ENCODE results near the gene SLCO3A1. TPM values are rescaled to one million over a fixed set of nuclear protein-coding genes. Genes with fewer than 3 reads are reported as not detected.

Gene SLCO3A1
- total RNA-seq, 1 experiment from 2014 or later: 1.4 TPM

DNA sequence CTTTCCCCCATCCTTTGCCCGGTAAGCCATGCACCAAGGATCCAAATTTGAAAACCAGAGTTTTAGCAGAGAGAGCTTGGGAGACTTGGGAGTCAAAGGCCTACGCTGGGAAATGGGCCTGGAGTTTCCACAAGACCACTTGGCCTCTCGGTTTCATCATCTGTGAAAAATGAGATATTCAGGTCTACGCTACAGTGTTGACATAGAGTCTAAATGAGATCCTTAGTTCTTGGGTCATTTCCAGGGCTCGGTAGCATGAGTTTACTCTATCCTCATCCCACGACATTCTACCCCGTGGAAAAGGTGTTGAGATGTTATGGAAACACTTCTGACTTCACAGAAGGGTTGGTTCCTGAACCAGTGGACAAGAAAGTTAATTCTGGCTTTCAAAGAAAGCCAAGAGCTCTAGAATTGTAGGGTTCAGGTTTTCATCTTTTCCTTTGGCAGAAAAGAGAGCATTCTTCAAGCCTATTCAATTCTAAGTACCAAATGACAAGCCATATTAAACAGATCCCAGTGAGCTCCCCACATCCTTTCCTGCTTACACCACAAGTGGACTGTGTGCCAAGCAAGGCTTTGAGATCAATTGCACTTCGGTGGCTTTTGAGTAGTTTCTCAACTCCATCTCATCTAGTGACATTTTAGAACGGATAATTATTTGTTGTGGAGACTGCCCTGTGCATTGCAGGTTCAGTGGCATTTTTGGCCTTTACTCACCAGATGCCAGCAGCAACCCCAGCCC, 219.7 kb downstream of the SLCO3A1 start:
- H3K4me3 ChIP-seq (ENCODE audit: insufficient read depth, low read depth, low read length): no peak overlapping the region
- no peaks in the 10 kb centered on the region for H3K36me3 ChIP-seq (replicated peaks; ENCODE audit: control insufficient read depth, insufficient read depth, low read length)
- H3K27me3 ChIP-seq (ENCODE audit: control insufficient read depth, insufficient read depth, low read length): no peaks in the 10 kb centered on the region
- no peak for DNase-seq

DNA sequence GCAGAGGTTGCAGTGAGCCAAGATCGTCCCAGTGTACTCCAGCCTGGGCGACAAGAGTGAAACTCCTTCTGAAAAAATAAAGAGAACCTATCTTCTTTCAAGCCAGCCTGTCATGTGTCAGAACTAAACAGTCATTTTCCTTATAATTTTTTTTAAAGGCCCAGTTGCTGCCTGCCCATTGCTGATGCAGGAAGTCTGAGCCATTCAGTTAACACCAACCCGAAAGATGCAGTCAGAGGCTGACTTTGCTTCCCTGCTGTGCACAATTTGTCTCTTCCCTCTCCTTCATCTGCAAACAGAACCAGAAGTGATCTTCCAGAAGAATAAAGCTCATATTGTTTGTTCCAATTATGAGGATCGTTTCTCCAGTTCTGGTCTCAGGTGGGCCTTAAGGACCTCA, 220.6 kb downstream of the SLCO3A1 start:
- Histone ChIP-seq H3K4me3 (ENCODE audit: insufficient read depth, low read depth, low read length) (no peak overlapping the region), H3K36me3 (replicated peaks; ENCODE audit: control insufficient read depth, insufficient read depth, low read length) (no peaks in the 10 kb centered on the region), H3K27me3 (ENCODE audit: control insufficient read depth, insufficient read depth, low read length) (no peaks in the 10 kb centered on the region)
- DNase-seq: no peak

DNA sequence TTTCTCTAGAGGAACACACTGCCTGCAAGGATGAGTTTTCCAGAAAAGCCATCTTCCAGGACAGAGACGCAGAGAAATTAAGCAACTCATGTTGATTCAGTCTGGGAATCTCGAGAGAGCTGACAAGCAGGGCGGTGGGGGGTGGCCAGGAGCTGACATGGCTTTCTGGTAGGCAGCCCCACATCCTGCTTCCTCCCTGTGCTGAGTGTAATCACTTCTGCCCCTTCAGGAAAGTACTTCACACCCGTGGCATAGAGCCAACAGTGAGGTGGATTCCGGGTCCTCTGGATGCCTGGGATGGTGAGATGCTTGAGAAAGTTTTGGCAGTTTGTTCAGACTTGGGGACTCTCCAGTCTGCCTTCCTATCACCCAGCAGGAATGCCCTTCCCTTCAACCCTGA, 221.1 kb downstream of the SLCO3A1 start:
- no peak for DNase-seq
- Histone ChIP-seq H3K27me3 (ENCODE audit: control insufficient read depth, insufficient read depth, low read length) (no peaks in the 10 kb centered on the region), H3K4me3 (ENCODE audit: insufficient read depth, low read depth, low read length) (no peak overlapping the region), H3K36me3 (replicated peaks; ENCODE audit: control insufficient read depth, insufficient read depth, low read length) (no peaks in the 10 kb centered on the region)

DNA sequence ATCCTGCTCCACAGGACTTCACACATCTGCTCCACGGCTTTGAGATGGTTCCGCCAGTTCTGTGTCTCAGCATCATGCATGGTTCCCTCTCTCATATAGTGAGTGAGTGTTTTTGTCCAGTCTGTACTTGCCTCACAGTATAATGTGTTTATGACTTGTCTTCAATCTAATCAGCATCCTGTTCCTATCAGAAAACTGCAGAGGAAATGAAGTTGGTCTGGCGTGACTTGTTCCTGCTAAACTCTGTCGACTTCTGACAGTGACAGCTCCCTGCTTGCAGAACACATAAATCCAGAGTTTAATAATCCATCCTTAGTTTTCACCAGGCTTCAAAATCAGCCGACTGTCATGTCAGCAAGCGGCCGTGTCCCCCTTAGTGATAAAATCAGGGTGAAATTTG, 222.3 kb downstream of the SLCO3A1 start:
- no peak for DNase-seq
- no peaks in the 10 kb centered on the region for H3K27me3 ChIP-seq (ENCODE audit: control insufficient read depth, insufficient read depth, low read length)
- H3K4me3 ChIP-seq (ENCODE audit: insufficient read depth, low read depth, low read length): no peak overlapping the region
- H3K36me3 ChIP-seq (replicated peaks; ENCODE audit: control insufficient read depth, insufficient read depth, low read length): no peaks in the 10 kb centered on the region

DNA sequence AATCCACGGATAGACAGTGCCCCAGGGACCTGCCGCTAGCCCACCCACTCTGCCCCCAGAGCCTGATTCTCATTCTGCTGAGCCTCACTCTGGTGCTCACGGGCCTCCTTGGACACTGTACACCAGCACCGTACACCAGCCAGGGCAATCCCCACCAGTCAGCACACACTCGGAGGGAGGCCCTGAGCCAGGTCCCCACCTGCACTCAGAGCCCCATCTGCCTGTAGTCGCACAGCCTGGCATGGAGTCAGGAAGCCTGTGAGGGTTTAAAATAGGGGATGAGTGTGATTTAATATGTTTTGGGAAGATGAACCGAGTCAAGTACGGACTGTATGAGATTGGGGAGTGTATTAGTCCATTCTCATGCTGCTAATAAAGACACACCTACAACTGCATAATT, 223.0 kb downstream of the SLCO3A1 start:
- Histone ChIP-seq H3K4me3 (ENCODE audit: insufficient read depth, low read depth, low read length) (no peak overlapping the region), H3K27me3 (ENCODE audit: control insufficient read depth, insufficient read depth, low read length) (no peaks in the 10 kb centered on the region), H3K36me3 (replicated peaks; ENCODE audit: control insufficient read depth, insufficient read depth, low read length) (no peaks in the 10 kb centered on the region)
- no peak for DNase-seq

DNA sequence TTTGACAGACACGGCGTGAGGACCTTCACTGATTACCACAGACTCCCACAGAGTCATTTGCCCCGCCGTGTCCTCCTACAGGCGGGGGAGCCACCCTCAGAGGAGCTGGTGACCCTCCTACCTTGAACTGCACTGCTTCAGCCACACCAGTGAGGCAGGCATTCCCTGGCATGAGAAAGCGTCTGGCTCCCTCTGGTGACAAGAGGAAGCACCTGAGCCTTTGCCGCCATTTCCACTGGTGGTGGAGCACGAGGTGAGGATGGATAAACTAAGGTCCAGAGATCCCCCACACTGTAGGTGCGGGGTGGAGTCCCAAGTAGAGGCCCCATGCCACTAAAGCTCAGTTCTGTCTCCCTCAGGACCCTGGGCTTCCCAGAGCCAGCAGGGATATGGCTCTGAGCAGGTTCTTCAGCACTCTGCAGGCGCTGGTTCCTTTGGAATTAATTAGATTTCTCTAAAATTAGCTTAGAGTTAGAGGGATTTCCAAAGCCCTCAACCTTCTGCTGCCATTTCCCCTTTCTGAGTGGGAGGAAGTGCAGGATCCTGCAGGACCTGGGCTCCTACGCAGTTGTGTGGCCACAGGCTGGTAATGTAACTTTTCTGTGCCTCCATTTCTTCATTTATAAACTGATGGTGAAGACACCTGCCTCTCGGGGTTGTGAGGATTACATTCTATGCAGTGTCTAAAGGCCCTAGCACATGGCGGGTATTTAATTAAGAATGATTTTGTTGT, 224.0 kb downstream of the SLCO3A1 start:
- DNase-seq: peak; percentile 86
- H3K27me3 ChIP-seq (ENCODE audit: control insufficient read depth, insufficient read depth, low read length): no peaks in the 10 kb centered on the region
- H3K4me3 ChIP-seq (ENCODE audit: insufficient read depth, low read depth, low read length): no peak overlapping the region
- no peaks in the 10 kb centered on the region for H3K36me3 ChIP-seq (replicated peaks; ENCODE audit: control insufficient read depth, insufficient read depth, low read length)

DNA sequence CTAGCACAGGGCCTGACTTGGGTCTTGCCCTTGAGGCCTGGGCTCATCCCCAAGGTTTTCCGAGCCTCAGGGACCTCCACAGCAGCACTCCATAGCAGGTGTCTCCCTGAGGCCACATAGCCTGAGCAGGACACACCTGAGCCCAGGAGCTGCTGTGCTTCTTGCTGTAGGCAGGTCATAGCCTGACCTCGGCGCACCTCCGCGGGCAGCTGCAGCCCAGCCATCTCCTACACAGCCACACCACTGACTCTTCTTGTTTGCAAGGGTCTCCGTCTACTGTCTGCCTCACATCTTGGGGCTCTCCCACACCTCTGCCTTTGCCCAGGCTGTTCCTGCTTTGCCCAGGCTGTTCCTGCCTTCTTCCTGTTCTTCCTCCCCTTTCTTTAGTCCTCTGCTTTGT, 224.8 kb downstream of the SLCO3A1 start:
- Histone ChIP-seq H3K4me3 (ENCODE audit: insufficient read depth, low read depth, low read length) (no peak overlapping the region), H3K27me3 (ENCODE audit: control insufficient read depth, insufficient read depth, low read length) (no peaks in the 10 kb centered on the region), H3K36me3 (replicated peaks; ENCODE audit: control insufficient read depth, insufficient read depth, low read length) (no peaks in the 10 kb centered on the region)
- DNase-seq: no peak

DNA sequence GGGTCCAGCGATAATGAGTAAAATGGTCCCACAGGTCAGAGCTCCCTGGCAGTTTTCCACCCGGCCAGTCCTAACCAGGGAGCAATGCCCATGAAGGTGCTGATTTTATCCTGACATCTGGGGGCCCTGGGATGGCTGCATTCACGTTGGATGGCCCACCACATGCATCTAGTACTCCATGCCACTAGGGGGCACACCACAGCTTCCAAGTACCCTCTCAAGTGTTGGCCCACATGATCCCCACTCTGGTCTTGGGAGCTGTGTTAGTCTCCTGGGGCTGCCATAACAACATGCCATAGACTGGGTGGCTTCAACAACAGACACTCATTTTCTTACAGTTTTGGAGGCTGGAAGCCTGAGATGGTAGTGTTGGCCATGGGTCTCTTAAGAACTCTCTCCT, 225.5 kb downstream of the SLCO3A1 start:
- peak; percentile 66 for DNase-seq
- Histone ChIP-seq H3K27me3 (ENCODE audit: control insufficient read depth, insufficient read depth, low read length) (no peaks in the 10 kb centered on the region), H3K4me3 (ENCODE audit: insufficient read depth, low read depth, low read length) (no peak overlapping the region), H3K36me3 (replicated peaks; ENCODE audit: control insufficient read depth, insufficient read depth, low read length) (no peaks in the 10 kb centered on the region)

DNA sequence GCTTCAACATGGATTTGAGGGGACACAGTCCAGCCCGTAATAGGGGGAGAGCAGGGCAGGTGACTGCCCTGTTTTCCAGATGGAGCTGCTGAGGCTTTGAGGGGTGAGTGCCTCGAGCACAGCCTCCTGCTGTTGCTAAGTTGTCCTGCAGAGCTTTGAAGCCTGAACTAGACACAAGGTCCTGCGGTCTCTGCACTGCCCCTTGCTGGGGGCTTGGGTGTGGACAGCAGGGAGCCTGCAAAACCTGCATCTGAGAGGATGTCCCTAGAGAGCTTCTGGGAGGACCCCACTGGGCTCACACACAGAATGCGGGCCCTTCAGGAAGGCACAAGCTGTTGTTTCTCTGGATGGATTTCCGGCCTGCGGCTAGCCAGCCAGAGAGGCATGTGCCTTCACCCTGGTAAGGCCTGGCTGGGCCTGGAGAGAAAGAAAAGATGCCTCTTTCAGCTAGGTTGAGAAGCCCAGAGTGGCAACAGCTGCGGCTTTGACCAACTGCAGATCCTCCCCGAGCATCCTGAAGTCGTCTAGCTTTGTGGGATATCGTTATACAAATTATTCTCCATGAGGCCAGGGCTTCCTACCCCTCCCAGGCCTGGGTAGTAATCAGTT, 226.2 kb downstream of the SLCO3A1 start:
- Histone ChIP-seq H3K36me3 (replicated peaks; ENCODE audit: control insufficient read depth, insufficient read depth, low read length) (no peaks in the 10 kb centered on the region), H3K4me3 (ENCODE audit: insufficient read depth, low read depth, low read length) (no peak overlapping the region), H3K27me3 (ENCODE audit: control insufficient read depth, insufficient read depth, low read length) (no peaks in the 10 kb centered on the region)
- DNase-seq: no peak

DNA sequence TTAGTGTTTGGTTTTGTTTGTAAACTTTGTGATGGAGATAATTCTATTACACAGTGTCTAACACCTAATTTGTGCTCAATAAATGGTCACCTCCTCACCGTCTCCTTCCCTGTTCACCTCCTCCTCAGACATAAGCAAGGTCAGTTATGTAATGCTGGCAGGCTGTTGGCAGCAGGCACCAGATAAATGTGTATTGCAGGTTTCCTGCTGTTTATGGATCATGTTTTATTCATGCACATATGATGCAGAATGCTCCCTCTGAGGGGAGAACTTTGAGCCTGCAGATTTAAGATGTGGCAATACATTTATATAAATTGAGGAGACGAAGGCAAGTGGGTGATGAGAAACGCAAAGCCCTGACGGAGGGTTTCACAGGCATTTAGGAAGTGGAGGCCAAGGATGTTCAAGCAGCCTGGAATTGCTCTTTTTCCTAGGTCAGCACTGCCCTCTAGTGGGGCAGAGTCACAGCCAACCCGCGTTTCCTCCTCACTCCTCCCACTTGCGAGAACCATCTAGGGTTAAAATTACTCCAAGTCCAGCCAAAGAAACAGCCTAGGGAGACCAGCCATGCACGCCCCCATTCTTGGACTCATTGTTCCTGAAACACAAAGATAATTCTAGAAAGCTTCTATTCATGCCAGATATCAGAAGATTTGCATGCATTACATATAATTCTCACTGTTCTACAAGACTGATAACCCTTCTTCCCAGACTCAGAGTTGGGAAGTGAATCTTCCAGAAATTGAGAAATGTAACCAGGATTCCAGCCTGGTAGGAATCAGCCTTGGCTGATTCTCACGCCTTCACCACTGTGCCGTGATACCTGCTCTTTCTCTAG, 228.7 kb downstream of the SLCO3A1 start:
- Histone ChIP-seq H3K27me3 (ENCODE audit: control insufficient read depth, insufficient read depth, low read length) (no peaks in the 10 kb centered on the region), H3K36me3 (replicated peaks; ENCODE audit: control insufficient read depth, insufficient read depth, low read length) (no peaks in the 10 kb centered on the region), H3K4me3 (ENCODE audit: insufficient read depth, low read depth, low read length) (no peak overlapping the region)
- peak; percentile 75 for DNase-seq

DNA sequence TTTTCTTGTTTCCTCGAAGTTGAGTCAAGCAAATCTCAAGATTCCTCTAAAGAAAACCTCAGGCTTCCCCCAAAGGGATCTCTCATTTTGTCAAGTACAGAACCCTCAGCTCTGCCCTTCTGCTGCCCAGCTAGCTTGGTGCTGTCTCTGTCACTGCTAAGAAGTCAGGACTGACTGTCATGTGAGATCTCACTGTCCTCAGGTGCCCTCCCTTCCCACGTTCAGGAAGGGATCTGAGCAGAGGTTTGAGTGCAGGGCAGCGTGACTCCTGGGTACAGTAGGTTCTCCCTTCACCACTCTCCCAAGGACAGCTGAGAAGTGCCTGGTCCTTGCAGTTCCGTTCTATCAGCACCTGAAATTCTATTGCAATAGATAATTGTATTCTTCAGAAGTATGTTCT, 229.7 kb downstream of the SLCO3A1 start:
- no peak overlapping the region for H3K4me3 ChIP-seq (ENCODE audit: insufficient read depth, low read depth, low read length)
- H3K27me3 ChIP-seq (ENCODE audit: control insufficient read depth, insufficient read depth, low read length): no peaks in the 10 kb centered on the region
- DNase-seq: no peak
- H3K36me3 ChIP-seq (replicated peaks; ENCODE audit: control insufficient read depth, insufficient read depth, low read length): no peaks in the 10 kb centered on the region

DNA sequence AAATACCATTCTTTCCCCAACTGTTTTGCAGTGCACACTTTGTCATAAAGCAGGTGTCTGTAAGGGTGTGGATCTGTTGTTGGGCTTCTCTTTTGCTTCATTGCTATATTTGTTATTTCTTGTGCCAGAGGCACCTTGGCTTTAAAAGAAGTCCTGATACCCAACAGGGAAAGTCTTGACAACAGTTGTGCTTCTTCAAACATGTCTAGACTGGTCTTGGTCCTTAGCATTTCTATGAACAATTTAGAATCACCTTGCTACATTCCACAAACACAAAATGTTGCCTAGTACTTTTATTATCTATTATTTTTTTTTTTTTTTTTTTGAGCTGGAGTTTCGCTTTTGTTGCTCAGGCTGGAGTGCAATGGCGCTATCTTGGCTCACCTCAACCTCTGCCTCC, 233.7 kb downstream of the SLCO3A1 start:
- Histone ChIP-seq H3K4me3 (ENCODE audit: insufficient read depth, low read depth, low read length) (no peak overlapping the region), H3K36me3 (replicated peaks; ENCODE audit: control insufficient read depth, insufficient read depth, low read length) (no peaks in the 10 kb centered on the region), H3K27me3 (ENCODE audit: control insufficient read depth, insufficient read depth, low read length) (no peaks in the 10 kb centered on the region)
- DNase-seq: no peak

DNA sequence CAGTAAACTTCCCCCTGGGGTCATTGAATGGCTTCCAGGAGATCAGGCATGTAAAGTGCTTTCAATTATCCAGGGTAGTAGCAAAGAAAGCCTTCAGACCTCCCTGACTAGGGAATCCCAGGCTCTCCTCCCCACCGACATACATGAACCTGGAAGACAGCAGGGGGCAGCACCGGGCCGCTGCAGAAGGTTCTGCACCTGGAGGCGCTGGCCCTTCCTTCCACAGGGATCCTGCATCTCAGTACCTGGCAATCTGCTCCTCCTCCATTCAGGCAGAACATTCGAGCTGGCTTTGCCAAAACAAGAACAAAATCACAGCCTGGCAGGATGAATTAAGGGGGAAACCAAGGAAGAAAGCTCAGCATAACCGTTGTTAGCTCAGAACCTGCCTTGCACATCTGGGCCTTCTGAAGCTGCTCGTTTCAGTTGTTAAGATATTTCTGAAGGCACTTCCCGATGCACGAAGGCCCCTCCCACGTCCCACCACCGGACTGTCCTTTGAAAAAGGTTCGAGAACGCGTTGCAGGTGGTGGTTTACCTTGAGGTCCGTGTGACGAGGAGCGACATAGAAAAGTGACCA, 237.7 kb downstream of the SLCO3A1 start:
- H3K27me3 ChIP-seq (ENCODE audit: control insufficient read depth, insufficient read depth, low read length): no peaks in the 10 kb centered on the region
- H3K36me3 ChIP-seq (replicated peaks; ENCODE audit: control insufficient read depth, insufficient read depth, low read length): no peaks in the 10 kb centered on the region
- H3K4me3 ChIP-seq (ENCODE audit: insufficient read depth, low read depth, low read length): no peak overlapping the region
- peak; percentile 84 for DNase-seq
